ENCODE data around the gene LMO4. TPM values are rescaled to one million over a fixed set of nuclear protein-coding genes. Genes with fewer than 3 reads are reported as not detected.

The LMO4 gene
- total and polyA plus RNA-seq, 7 experiments from 2014 or later, result 6.4 to 30.6 (median 9.1) TPM

GRCh38 chr1:87379306-87379705, 50.6 kb downstream of the LMO4 start:
- H3K27ac ChIP-seq (ENCODE audit: low read depth, low read length), result no peak overlapping the region
- no peak for DNase-seq
- peaks cover 0 to 4% (median 0%) of the 10 kb centered on the region in 3 experiments for H3K9me3 ChIP-seq (ENCODE audit: control insufficient read depth in 2 of 3, low read length in 3 of 3)
- intact Hi-C loops (cut with micrococcal nuclease), result no loop called here
- no peaks in the 10 kb centered on the region for H3K36me3 ChIP-seq (ENCODE audit: control insufficient read depth in 2 of 3, insufficient read depth in 3 of 3, low read length in 3 of 3)
- H3K4me3 ChIP-seq (ENCODE audit: low read length), result no peak overlapping the region
- Mint-ChIP-seq H3K27ac (no peak overlapping the region), H3K36me3 (peaks cover 0 to 12% (median 0%) of the 10 kb centered on the region in 5 donors), H3K4me1 (no peaks in the 10 kb centered on the region), H3K9me3 (peaks cover 4 to 28% (median 19%) of the 10 kb centered on the region in 11 donors), H3K27me3 (peaks cover 12 to 35% (median 12%) of the 10 kb centered on the region in 5 donors), H3K4me3 (no peak overlapping the region)
- no peaks in the 10 kb centered on the region for H3K27me3 ChIP-seq (ENCODE audit: control insufficient read depth in 2 of 2, insufficient read depth in 2 of 2, low read length in 2 of 2)
- no peaks in the 10 kb centered on the region for H3K4me1 ChIP-seq (ENCODE audit: control insufficient read depth in 2 of 2, insufficient read depth in 2 of 2, low read length in 2 of 2)
- ChIA-PET CTCF (no interaction called here), POLR2A (no interaction called here)
- ATAC-seq, result no peak

GRCh38 chr1:87386217-87386790, 57.6 kb downstream of the LMO4 start:
- Histone ChIP-seq H3K36me3 (ENCODE audit: control insufficient read depth in 2 of 3, insufficient read depth in 3 of 3, low read length in 3 of 3) (no peaks in the 10 kb centered on the region), H3K27me3 (ENCODE audit: control insufficient read depth in 2 of 2, insufficient read depth in 2 of 2, low read length in 2 of 2) (no peaks in the 10 kb centered on the region), H3K4me1 (ENCODE audit: control insufficient read depth in 2 of 2, insufficient read depth in 2 of 2, low read length in 2 of 2) (no peaks in the 10 kb centered on the region), H3K4me3 (ENCODE audit: low read length) (no peak overlapping the region), H3K9me3 (ENCODE audit: control insufficient read depth in 2 of 3, low read length in 3 of 3) (no peaks in the 10 kb centered on the region), H3K27ac (ENCODE audit: low read depth, low read length) (no peak overlapping the region)
- peaks cover 12 to 43% (median 26%) of the 10 kb centered on the region in 5 donors for H3K27me3 Mint-ChIP-seq
- ChIA-PET CTCF (no interaction called here), POLR2A (no interaction called here)
- no peak overlapping the region for H3K4me3 Mint-ChIP-seq
- intact Hi-C loops (cut with micrococcal nuclease), result no loop called here
- no peak for ATAC-seq
- peaks cover 0 to 6% (median 0%) of the 10 kb centered on the region in 11 donors for H3K9me3 Mint-ChIP-seq
- no peaks in the 10 kb centered on the region for H3K4me1 Mint-ChIP-seq
- no peak overlapping the region for H3K27ac Mint-ChIP-seq
- no peaks in the 10 kb centered on the region for H3K36me3 Mint-ChIP-seq
- no peak for DNase-seq

GRCh38 chr1:87388411-87388810, 59.7 kb downstream of the LMO4 start:
- Mint-ChIP-seq H3K27me3 (peaks cover 4 to 37% (median 26%) of the 10 kb centered on the region in 5 donors), H3K4me3 (no peak overlapping the region), H3K4me1 (no peaks in the 10 kb centered on the region), H3K9me3 (peaks cover 0 to 6% (median 0%) of the 10 kb centered on the region in 11 donors), H3K27ac (no peak overlapping the region), H3K36me3 (no peaks in the 10 kb centered on the region)
- H3K4me3 ChIP-seq (ENCODE audit: low read length), result no peak overlapping the region
- POLR2A ChIA-PET, result no interaction called here
- H3K4me1 ChIP-seq (ENCODE audit: control insufficient read depth in 2 of 2, insufficient read depth in 2 of 2, low read length in 2 of 2), result no peaks in the 10 kb centered on the region
- intact Hi-C loops (cut with micrococcal nuclease), result no loop called here
- DNase-seq (no peak), ATAC-seq (no peak)
- H3K27ac ChIP-seq (ENCODE audit: low read depth, low read length), result no peak overlapping the region
- CTCF ChIA-PET, result no interaction called here
- H3K27me3 ChIP-seq (ENCODE audit: control insufficient read depth in 2 of 2, insufficient read depth in 2 of 2, low read length in 2 of 2), result no peaks in the 10 kb centered on the region
- no peaks in the 10 kb centered on the region for H3K9me3 ChIP-seq (ENCODE audit: control insufficient read depth in 2 of 3, low read length in 3 of 3)
- no peaks in the 10 kb centered on the region for H3K36me3 ChIP-seq (ENCODE audit: control insufficient read depth in 2 of 3, insufficient read depth in 3 of 3, low read length in 3 of 3)

- Histone ChIP-seq H3K27ac (ENCODE audit: low read depth, low read length) (no peak overlapping the region), H3K36me3 (ENCODE audit: control insufficient read depth in 2 of 3, insufficient read depth in 3 of 3, low read length in 3 of 3) (no peaks in the 10 kb centered on the region), H3K4me3 (ENCODE audit: low read length) (no peak overlapping the region), H3K9me3 (ENCODE audit: control insufficient read depth in 2 of 3, low read length in 3 of 3) (no peaks in the 10 kb centered on the region), H3K4me1 (ENCODE audit: control insufficient read depth in 2 of 2, insufficient read depth in 2 of 2, low read length in 2 of 2) (no peaks in the 10 kb centered on the region), H3K27me3 (ENCODE audit: control insufficient read depth in 2 of 2, insufficient read depth in 2 of 2, low read length in 2 of 2) (no peaks in the 10 kb centered on the region)
- Mint-ChIP-seq H3K36me3 (no peaks in the 10 kb centered on the region), H3K27me3 (peaks cover 4 to 33% (median 22%) of the 10 kb centered on the region in 5 donors), H3K4me1 (no peaks in the 10 kb centered on the region), H3K4me3 (no peak overlapping the region), H3K27ac (no peak overlapping the region), H3K9me3 (peaks cover 0 to 2% (median 0%) of the 10 kb centered on the region in 11 donors)
- POLR2A ChIA-PET, result no interaction called here
- intact Hi-C loops (cut with micrococcal nuclease), result no loop called here
- CTCF ChIA-PET, result no interaction called here
- DNase-seq (no peak), ATAC-seq (no peak)
Measured at GRCh38 chr1:87389011-87389410, 60.3 kb downstream of the LMO4 start.

- DNase-seq, result no peak
- no peak overlapping the region for H3K27ac ChIP-seq (ENCODE audit: low read depth, low read length)
- no peaks in the 10 kb centered on the region for H3K36me3 ChIP-seq (ENCODE audit: control insufficient read depth in 2 of 3, insufficient read depth in 3 of 3, low read length in 3 of 3)
- Mint-ChIP-seq H3K27me3 (peaks cover 4 to 31% (median 22%) of the 10 kb centered on the region in 5 donors), H3K4me1 (no peaks in the 10 kb centered on the region), H3K27ac (no peak overlapping the region), H3K36me3 (no peaks in the 10 kb centered on the region), H3K9me3 (peaks cover 0 to 2% (median 0%) of the 10 kb centered on the region in 11 donors), H3K4me3 (no peak overlapping the region)
- ChIA-PET CTCF (no interaction called here), POLR2A (no interaction called here)
- no peak for ATAC-seq
- H3K27me3 ChIP-seq (ENCODE audit: control insufficient read depth in 2 of 2, insufficient read depth in 2 of 2, low read length in 2 of 2), result no peaks in the 10 kb centered on the region
- H3K4me3 ChIP-seq (ENCODE audit: low read length), result no peak overlapping the region
- H3K4me1 ChIP-seq (ENCODE audit: control insufficient read depth in 2 of 2, insufficient read depth in 2 of 2, low read length in 2 of 2), result no peaks in the 10 kb centered on the region
- H3K9me3 ChIP-seq (ENCODE audit: control insufficient read depth in 2 of 3, low read length in 3 of 3), result no peaks in the 10 kb centered on the region
- intact Hi-C loops (cut with micrococcal nuclease), result no loop called here
Measured at GRCh38 chr1:87389546-87389945, 60.9 kb downstream of the LMO4 start.

- ATAC-seq (no peak), DNase-seq (no peak)
- no peaks in the 10 kb centered on the region for H3K36me3 Mint-ChIP-seq
- POLR2A ChIA-PET, result no interaction called here
- H3K4me3 ChIP-seq (ENCODE audit: low read length), result no peak overlapping the region
- H3K9me3 ChIP-seq (ENCODE audit: control insufficient read depth in 2 of 3, low read length in 3 of 3), result no peaks in the 10 kb centered on the region
- H3K4me1 ChIP-seq (ENCODE audit: control insufficient read depth in 2 of 2, insufficient read depth in 2 of 2, low read length in 2 of 2), result no peaks in the 10 kb centered on the region
- no peaks in the 10 kb centered on the region for H3K27me3 ChIP-seq (ENCODE audit: control insufficient read depth in 2 of 2, insufficient read depth in 2 of 2, low read length in 2 of 2)
- CTCF ChIA-PET, result no interaction called here
- H3K27me3 Mint-ChIP-seq, result peaks cover 0 to 38% (median 9%) of the 10 kb centered on the region in 5 donors
- intact Hi-C loops (cut with micrococcal nuclease), result no loop called here
- H3K4me3 Mint-ChIP-seq, result no peak overlapping the region
- peaks cover 0 to 2% (median 0%) of the 10 kb centered on the region in 11 donors for H3K9me3 Mint-ChIP-seq
- H3K27ac ChIP-seq (ENCODE audit: low read depth, low read length), result no peak overlapping the region
- H3K36me3 ChIP-seq (ENCODE audit: control insufficient read depth in 2 of 3, insufficient read depth in 3 of 3, low read length in 3 of 3), result no peaks in the 10 kb centered on the region
- no peak overlapping the region for H3K27ac Mint-ChIP-seq
- no peaks in the 10 kb centered on the region for H3K4me1 Mint-ChIP-seq
Measured at GRCh38 chr1:87392248-87393192, 63.8 kb downstream of the LMO4 start.
